Upper lobe of left lung (tissue), 6 donors: ENCODE results near the gene MRC2. TPM values are rescaled to one million over a fixed set of nuclear protein-coding genes. Genes with fewer than 3 reads are reported as not detected.

Source experiments
- ATAC-seq, 2 donors: fragments of 200-7000 bp; cut with Tn5 transposase; one replicate each; pipeline ENCODE4 v1.9.1; 2022; ENCODE audit warnings: mild to moderate bottlenecking in 2 of 2, moderate library complexity in 2 of 2; ENCODE audit not compliant: low FRiP score in 2 of 2
- DNase-seq, 2 donors: peaks; one replicate each; pipeline ENCODE4 v3.0.0-alpha.2; 2019 to 2020
- H3K27ac ChIP-seq, 4 donors: fragments of 200-600 bp; sonication (generic); one replicate each; pipeline ENCODE4 v1.5.1; 2016 to 2019
- H3K27me3 ChIP-seq, 4 donors: fragments of 200-600 bp; sonication (generic); one replicate each; pipeline ENCODE4 v1.5.1; 2017 to 2019
- H3K36me3 ChIP-seq, 4 donors: fragments of 200-600 bp; sonication (generic); one replicate each; pipeline ENCODE4 v1.5.1; 2016 to 2019
- H3K4me1 ChIP-seq, 4 donors: fragments of 200-600 bp; sonication (generic); one replicate each; pipeline ENCODE4 v1.5.1; 2018 to 2019
- H3K4me3 ChIP-seq, 4 donors: fragments of 200-600 bp; sonication (generic); one replicate each; pipeline ENCODE4 v1.5.1; 2017 to 2019; ENCODE audit warnings: mild to moderate bottlenecking in 2 of 4, moderate library complexity in 1 of 4
- H3K9me3 ChIP-seq, 4 donors: fragments of 200-600 bp; sonication (generic); one replicate each; pipeline ENCODE4 v1.5.1; 2018 to 2019
- CTCF ChIP-seq, 6 experiments: fragments of 450-650 bp in 4 of 6; fragments of 200-600 bp in 2 of 6; sonication (generic) in 2 of 6; IDR thresholded peaks; one replicate each; pipeline ENCODE4 v1.5.1; 2016 to 2019; ENCODE audit warnings: antibody characterized with exemption in 6 of 6
- EP300 ChIP-seq, 4 donors: sonication (generic); formaldehyde crosslinking; IDR thresholded peaks; one replicate each; pipeline ENCODE4 v1.5.1; 2017; ENCODE audit warnings: antibody characterized with exemption in 4 of 4, control low read depth in 2 of 4
- POLR2A ChIP-seq, 4 donors: fragments of 450-650 bp; IDR thresholded peaks; one replicate each; pipeline ENCODE4 v1.5.1; 2016 to 2017; ENCODE audit warnings: antibody characterized with exemption in 4 of 4, mild to moderate bottlenecking in 2 of 4
- POLR2AphosphoS5 ChIP-seq, 2 donors: sonication (generic); formaldehyde crosslinking; IDR thresholded peaks; one replicate each; pipeline ENCODE4 v1.5.1; 2017; ENCODE audit warnings: antibody characterized with exemption in 2 of 2
- WGBS, 2 donors: methylation state at CpG; one replicate each; pipeline ENCODE4 v1.1.5; 2017 to 2018; 5-methylcytosine and 5-hydroxymethylcytosine counted together
- total RNA-seq, 6 donors: library from RNA; depleted of rRNA in 4 of 6; stranded (reverse); fragments of >200 nt in 4 of 6; gene quantifications; one replicate each; pipeline versions ENCODE4 v1.1.0 to v1.2.1, GENCODE V29; 2016 to 2021
- donor health status: DM: no; HTN: no; CAD: no; lungs with moderate emphysema.
- donor health status: DM: no; HTN: yes; CAD: no; lungs with severe emphysema.

The MRC2 gene
- total RNA-seq, 6 donors from 2014 or later, result 32.1 to 185 (median 116) TPM

- H3K27me3 ChIP-seq, result no peaks in the 10 kb centered on the region
- H3K27ac ChIP-seq, result no peak overlapping the region
- no peaks in the 10 kb centered on the region for H3K36me3 ChIP-seq
- H3K4me3 ChIP-seq, result no peak overlapping the region
- TF ChIP-seq POLR2A (IDR thresholded peaks at IDR 0.05), result no peak
- TF ChIP-seq EP300 (IDR thresholded peaks at IDR 0.05), result no peak
- no peak for TF ChIP-seq POLR2AphosphoS5 (IDR thresholded peaks at IDR 0.05)
- TF ChIP-seq CTCF (IDR thresholded peaks at IDR 0.05), result no peak
- no peak for DNase-seq
- 59 to 63% methylated on average over 9 to 14 of the region's 14 CpGs for WGBS, 2 donors
- no peak for ATAC-seq
- peaks cover 19 to 36% (median 25%) of the 10 kb centered on the region in 4 donors for H3K4me1 ChIP-seq
- H3K9me3 ChIP-seq, result peaks cover 0 to 6% (median 5%) of the 10 kb centered on the region in 4 donors
Observed at GRCh38 chr17:62705778-62706597, 78.5 kb downstream of the MRC2 start.

GRCh38 chr17:62706598-62707424 is 79.3 kb downstream of the MRC2 start:
- Histone ChIP-seq H3K27me3 (no peaks in the 10 kb centered on the region), H3K4me3 (no peak overlapping the region), H3K4me1 (peaks cover 19 to 36% (median 25%) of the 10 kb centered on the region in 4 donors), H3K9me3 (peaks cover 0 to 6% (median 5%) of the 10 kb centered on the region in 4 donors), H3K27ac (no peak overlapping the region), H3K36me3 (no peaks in the 10 kb centered on the region)
- no peak for ATAC-seq
- 82 to 87% methylated on average over 20 of the region's 20 CpGs for WGBS, 2 donors
- DNase-seq, result no peak
- TF ChIP-seq POLR2AphosphoS5 (IDR thresholded peaks at IDR 0.05) (no peak), EP300 (IDR thresholded peaks at IDR 0.05) (no peak), POLR2A (IDR thresholded peaks at IDR 0.05) (no peak), CTCF (IDR thresholded peaks at IDR 0.05) (no peak)

- H3K36me3 ChIP-seq, result no peaks in the 10 kb centered on the region
- peaks cover 0 to 6% (median 5%) of the 10 kb centered on the region in 4 donors for H3K9me3 ChIP-seq
- no peak for TF ChIP-seq EP300 (IDR thresholded peaks at IDR 0.05)
- no peak for TF ChIP-seq POLR2AphosphoS5 (IDR thresholded peaks at IDR 0.05)
- TF ChIP-seq POLR2A (IDR thresholded peaks at IDR 0.05), result no peak
- no peak for TF ChIP-seq CTCF (IDR thresholded peaks at IDR 0.05)
- ATAC-seq, result no peak
- H3K4me1 ChIP-seq, result peaks cover 19 to 36% (median 25%) of the 10 kb centered on the region in 4 donors
- no peaks in the 10 kb centered on the region for H3K27me3 ChIP-seq
- no peak overlapping the region for H3K27ac ChIP-seq
- no peak overlapping the region for H3K4me3 ChIP-seq
- no peak for DNase-seq
- WGBS, 2 donors, result 97% methylated on average over 9 of the region's 9 CpGs
Observed at GRCh38 chr17:62707425-62707739, 79.9 kb downstream of the MRC2 start.

- Histone ChIP-seq H3K9me3 (peaks cover 0 to 6% (median 5%) of the 10 kb centered on the region in 4 donors), H3K36me3 (no peaks in the 10 kb centered on the region), H3K4me3 (no peak overlapping the region), H3K27me3 (no peaks in the 10 kb centered on the region), H3K27ac (no peak overlapping the region), H3K4me1 (peaks cover 15 to 27% (median 20%) of the 10 kb centered on the region in 4 donors)
- DNase-seq, result no peak
- TF ChIP-seq EP300 (IDR thresholded peaks at IDR 0.05), result no peak
- TF ChIP-seq POLR2AphosphoS5 (IDR thresholded peaks at IDR 0.05), result no peak
- 69 to 76% methylated on average over 2 of the region's 2 CpGs for WGBS, 2 donors
- ATAC-seq, result no peak
Observed at GRCh38 chr17:62708587-62708986, 81.1 kb downstream of the MRC2 start.

GRCh38 chr17:62712171-62712581 is 84.7 kb downstream of the MRC2 start:
- no peak for TF ChIP-seq CTCF (IDR thresholded peaks at IDR 0.05)
- TF ChIP-seq EP300 (IDR thresholded peaks at IDR 0.05), result no peak
- no peak for TF ChIP-seq POLR2A (IDR thresholded peaks at IDR 0.05)
- no peak for TF ChIP-seq POLR2AphosphoS5 (IDR thresholded peaks at IDR 0.05)
- H3K4me3 ChIP-seq, result no peak overlapping the region
- 64 to 87% methylated on average over 1 to 6 of the region's 8 CpGs for WGBS, 2 donors
- no peaks in the 10 kb centered on the region for H3K27me3 ChIP-seq
- H3K36me3 ChIP-seq, result no peaks in the 10 kb centered on the region
- H3K9me3 ChIP-seq, result peaks cover 0 to 6% (median 5%) of the 10 kb centered on the region in 4 donors
- ATAC-seq, result no peak
- H3K4me1 ChIP-seq, result no peaks in the 10 kb centered on the region
- DNase-seq, result no peak
- no peak overlapping the region for H3K27ac ChIP-seq
